HG03108 (cell line): ENCODE results near the gene MSTN.

Source experiments
- ATAC-seq: cut with Tn5 transposase; IDR thresholded peaks from one replicate; pipeline ENCODE4 v1.9.1; 2021; ENCODE audit warnings: moderate library complexity; ENCODE audit not compliant: unreplicated experiment

Gene MSTN

DNA sequence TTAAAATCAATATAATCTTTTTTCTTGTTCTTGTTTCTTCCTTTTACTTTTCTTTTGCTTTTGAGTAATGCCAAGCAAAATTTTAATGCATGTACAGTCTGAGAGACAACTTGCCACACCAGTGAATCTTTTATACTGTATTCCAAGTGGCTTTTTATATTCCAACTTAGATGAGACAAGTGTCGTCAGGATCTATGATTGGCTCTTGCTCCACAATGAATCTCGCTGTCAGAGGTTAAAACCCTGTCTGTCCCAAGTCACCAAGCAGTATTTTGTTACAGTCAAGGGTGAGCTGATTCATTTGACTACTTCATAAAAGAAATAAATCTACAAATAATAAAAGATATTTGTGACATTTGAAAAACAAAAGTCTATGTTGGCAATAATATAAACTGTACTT lies at the start of gene MSTN:
Gene MSTN, minus strand, starts transcription at position 129 of the 400 bp plus-strand sequence. CDS start 133 bp downstream, outside the sequence.
- ATAC-seq: no peak

DNA sequence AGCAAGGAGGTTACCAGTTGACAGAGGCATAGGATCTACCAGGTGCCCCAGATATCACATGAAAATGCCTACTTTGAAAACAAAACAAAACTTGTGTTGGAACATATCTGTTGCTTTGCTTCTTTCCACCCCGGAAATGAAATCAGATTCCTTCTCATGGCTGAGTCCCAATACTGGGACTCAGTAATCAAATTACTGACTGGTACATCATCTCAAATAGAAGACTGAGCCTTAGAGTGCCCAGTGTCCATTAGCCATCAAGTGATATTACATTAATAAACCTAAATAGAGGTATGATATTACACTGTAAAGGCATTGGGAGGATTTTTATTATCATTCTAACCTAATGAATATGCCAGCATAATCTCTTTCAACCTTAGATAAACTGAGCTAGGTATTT lies 48.6 kb upstream of the MSTN start:
- ATAC-seq: no peak

- ATAC-seq: no peak
Observed at GRCh38 chr2:190110699-190111098, 48.2 kb upstream of the MSTN start.

- ATAC-seq: no peak
Observed at GRCh38 chr2:190110131-190110530, 47.6 kb upstream of the MSTN start.

DNA sequence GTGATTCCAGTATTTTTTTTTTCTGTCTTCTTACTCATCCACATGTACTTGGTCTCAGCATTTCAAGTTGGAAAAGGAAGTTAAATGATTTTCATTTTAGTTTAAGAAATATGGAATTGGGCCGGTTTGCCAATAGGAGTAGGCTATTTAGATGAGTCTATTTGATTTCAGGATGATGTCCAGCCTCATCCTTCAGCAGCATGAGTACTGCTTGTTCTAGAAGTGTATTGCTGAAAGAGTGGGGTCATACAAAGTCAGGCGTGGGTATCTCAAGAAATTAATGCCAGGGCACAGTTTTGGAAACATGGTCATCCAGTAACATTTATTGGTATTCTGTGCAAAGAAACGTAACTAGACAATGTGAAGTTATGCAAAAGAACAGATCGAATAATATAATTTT lies 44.9 kb upstream of the MSTN start:
- no peak for ATAC-seq

GRCh38 chr2:190106783-190107182 lies 44.3 kb upstream of the MSTN start:
- ATAC-seq: no peak

DNA sequence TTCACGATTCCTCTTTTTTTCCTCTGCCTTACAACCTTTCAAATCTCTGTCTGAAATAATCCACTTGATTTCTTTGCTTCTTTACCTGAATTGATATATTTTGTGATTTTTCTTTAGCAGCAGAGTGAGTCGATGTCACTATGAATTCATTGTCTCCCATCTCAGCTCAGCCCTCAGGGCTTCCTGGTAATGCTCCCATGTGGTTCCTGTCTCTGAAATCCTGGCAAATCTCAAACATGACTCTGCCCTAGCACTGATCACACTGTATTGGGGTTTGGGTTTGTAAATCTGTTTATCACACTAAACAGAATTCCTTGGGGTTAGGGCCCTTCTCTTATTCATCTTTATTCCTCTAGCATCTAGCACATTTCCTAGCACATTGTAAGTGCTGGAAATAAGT lies 43.0 kb upstream of the MSTN start:
- no peak for ATAC-seq

DNA sequence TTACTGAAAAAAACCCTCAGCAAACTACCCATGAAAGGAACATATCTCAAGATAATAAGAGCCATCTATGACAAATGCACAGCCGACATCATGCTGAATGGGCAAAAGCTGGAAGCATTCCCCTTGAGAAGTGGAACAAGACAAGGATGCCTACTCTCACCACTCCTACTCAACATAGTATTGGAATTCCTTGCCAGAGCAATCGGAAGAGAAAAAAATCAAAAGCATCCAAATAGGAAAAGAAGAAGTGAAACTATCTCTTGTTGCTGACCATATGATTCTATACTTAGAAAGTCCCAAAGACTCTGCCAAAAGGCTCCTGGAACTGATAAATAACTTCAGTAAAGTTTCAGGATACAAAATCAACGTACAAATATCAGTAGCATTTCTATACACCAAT lies 40.6 kb upstream of the MSTN start:
- no peak for ATAC-seq

DNA sequence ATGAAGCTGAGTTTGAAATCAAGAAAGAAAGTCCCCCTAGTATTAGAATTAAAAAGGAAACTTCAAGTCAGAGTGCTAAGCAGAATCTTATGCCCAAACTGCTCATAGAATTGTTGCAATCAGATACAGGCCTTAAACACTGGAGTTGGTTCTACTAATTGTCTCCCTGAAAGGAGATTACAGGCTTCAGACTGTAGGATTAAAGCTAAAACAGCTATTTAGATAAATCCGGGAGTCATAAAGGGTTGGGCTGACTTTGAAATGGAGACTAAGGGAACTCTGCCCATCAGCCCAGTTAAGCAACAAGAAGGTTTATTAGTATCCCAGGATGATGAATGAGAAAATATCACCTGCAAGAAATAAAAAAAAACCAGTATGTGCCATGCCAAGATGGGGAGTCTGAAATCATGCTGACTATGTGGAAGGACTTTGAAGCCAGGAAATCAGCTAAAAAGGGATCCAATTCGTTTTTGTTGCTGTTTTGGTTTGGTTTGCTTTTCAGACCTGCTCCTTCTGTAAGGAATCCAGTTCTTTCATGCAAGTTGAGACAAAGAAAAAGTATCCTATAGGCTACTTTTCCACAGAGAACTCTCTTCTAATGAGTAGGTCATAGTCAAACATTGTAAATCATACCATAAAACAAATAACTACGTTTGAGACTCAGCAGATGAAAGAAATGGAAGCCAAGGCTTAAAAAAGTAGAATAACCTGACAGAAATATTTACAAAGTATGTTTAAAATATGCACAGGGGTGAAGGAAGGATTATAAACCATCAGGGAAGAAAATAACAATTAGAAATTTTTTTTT lies 37.6 kb upstream of the MSTN start:
- ATAC-seq: no peak

DNA sequence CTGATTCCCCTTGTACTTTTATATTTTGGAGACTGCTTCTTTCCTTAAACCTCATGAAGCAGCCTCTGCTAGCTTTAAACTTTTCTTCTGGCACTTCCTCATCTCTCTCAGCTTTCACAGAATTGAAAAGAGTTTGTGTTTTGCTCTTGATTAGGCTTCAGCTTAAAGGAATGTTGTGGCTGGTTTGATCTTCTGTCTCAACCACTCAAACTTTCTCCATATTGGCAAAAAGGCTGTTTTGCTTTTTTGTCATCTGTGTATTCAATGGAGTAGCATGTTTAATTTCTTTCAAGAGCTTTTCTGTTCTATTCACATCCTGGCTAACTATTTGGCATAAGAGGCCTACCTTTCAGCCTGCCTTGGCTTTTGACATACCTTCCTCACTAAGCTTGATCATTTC lies 36.3 kb upstream of the MSTN start:
- ATAC-seq: no peak

DNA sequence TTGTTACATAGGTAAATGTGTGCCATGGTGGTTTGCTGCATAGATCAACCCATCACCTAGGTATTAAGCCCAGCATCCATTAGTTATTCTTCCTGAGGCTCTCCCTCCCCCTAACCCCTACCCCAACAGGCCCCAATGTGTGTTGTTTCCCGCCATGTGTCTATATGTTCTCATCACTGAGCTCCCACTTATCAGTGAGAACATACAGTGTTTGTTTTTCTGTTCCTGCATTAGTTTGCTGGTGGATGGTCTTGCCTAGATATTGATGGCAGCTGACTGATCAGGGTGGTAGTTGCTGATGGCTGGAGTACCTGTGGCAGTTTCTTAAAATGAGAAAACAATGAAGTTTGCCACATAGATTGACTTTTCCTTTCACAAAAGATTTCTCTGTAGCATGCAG lies 34.6 kb upstream of the MSTN start:
- no peak for ATAC-seq

- no peak for ATAC-seq
Observed at GRCh38 chr2:190094316-190094871, 31.9 kb upstream of the MSTN start.

GRCh38 chr2:190093793-190094192 lies 31.3 kb upstream of the MSTN start:
- ATAC-seq: no peak

DNA sequence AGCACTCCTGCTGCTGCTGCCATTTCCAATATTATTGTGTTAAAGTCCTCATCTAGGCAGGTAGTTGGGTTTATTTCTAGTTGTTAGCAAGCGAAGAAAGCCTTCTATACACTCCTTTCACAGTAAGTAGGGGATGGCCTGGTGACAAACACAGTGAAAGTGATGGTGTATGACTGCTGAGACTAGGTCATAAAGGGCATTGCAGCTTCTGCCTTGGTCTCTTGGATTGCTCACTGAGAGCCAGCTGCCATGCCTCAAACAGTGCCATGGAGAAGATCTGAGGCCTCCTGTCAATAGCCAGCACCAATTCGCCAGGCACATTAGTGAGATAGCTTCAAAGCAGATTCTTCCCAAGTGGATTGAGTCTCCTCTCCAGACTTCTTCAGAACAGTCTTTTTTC lies 27.6 kb upstream of the MSTN start:
- ATAC-seq: no peak

DNA sequence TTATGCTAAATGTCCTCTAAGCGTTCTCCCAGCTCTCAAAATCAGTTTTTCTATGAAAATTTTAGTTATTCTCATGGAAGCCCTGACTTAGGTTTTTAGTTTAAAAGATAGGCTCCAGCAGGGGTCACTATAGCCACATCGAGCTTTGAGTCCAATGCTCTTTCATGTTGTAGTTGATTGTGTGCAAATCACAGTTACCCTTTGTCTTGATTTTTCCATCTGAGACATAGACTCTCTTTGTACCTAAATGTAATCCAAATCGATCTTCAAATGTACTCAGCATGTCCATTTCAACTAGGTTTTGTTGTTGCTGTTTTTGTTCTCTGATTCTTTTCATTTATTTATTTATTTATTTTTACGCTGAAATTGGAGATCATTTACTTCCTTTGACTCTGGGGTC lies 26.4 kb upstream of the MSTN start:
- no peak for ATAC-seq

DNA sequence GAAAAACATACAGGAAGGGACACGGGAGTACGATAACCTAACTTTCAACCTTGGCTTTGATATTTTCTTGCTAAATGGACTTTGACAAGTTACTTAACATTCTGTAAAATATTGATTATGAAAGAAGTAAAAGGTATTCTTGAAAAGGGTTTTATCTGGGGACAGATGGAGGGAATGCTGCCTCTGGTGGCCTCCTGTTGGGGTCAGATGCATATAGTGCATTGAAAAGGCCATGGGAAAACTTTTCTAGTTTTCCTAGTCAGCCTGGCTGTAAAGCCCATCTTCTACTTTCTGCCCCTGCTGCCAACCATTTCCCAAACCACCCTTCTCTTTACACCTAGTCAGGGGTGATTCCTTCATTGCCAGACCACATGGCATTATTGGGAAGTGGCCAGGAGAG lies 22.2 kb upstream of the MSTN start:
- no peak for ATAC-seq

DNA sequence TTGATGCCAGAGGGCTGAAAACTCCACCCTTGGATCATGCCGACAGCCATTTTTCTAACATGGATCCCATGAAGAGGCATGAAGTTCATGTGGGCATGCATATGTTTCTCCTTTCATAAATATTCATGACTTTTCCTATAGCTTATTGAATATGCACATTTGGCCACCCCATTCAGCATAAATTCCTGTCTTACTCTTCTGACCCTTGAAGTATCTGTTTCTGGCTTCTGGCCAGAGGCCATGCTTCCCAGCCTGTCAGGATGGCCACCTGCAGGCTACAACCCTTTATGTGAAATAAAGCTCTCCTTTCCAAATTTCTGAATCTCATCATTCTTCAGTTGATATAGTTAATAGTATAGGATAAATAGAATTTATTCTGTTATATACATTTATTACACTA lies 19.6 kb upstream of the MSTN start:
- ATAC-seq: no peak

DNA sequence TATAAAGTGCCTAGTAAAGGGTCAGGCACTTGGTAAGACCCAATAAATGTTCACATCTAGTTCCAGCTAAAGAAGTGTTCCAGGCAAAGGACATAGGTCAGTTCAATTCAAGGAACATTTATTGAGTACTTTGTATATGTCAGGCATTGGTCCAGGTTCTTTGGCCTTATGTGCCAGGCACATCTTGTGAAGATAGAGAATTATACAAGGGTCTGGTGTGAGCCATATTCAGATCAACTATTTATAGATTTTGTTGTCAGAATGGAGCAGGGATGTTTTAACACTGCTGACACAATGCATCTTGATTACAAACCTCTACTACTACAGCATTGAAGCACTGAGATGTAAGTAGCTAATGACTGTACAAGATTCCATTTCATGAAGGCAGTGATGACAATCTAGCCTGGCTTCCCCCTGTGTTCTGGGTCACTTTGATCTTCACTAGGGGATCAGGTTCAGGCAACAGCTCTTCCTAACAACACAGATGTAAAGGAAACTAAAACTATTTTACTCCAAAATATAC lies 18.1 kb upstream of the MSTN start:
- ATAC-seq: no peak

GRCh38 chr2:190079160-190079559 lies 16.6 kb upstream of the MSTN start:
- no peak for ATAC-seq

- no peak for ATAC-seq
Observed at GRCh38 chr2:190075623-190076022, 13.1 kb upstream of the MSTN start.

DNA sequence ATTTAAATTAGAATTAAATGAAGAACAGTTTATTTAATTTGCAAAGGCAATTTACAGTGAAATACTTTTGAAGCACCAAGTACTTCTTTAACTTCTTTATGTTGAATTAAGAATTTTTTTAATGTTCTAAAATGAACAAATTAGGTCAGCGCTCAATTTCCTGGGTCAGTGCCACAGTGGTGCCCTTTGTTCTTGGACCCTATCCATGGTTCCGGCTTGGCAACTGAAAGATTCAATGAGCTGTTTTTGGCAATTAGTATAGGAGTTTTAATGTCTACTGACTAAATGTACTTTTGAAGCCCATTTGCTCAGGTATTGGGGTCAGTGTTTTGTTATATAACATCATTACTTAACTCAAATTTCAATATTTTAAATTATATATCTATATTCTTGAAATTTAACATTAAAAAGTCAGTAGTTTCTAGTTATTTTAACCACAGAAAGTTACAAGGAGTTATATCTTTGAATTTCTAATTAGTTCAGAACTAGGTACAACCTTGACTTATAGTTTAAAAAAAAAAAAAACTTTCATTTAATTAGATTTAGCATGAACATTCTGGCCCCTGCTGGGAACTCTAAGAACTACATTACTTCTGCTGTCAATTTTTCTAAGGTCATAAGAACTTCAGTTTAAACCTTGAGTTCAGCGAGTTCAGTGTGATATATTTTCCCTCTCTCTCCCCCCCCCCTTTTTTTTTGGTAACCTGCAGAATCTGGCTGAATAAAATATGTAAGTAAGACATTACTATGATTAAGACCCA lies 7.6 kb upstream of the MSTN start:
- peak; percentile 69 for ATAC-seq

DNA sequence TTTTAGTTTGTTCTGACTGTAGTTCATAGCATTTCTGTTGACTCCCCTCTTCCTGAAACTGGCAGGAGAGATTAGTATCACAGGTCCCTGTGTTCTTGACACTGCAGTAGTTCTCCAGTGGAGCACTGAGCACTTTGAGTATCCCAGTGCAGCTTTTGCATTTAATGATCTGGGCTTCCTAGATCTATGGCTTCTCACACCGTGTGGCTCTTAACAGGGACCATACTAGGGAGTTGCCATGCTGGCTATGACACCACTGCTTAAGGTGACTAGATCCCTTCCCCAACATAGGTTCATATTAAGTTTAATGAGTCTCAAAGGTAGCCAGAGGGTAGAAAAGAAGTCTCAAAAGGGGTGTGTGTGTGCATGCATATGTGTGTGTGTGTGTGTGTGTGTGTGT lies 6.2 kb upstream of the MSTN start:
- no peak for ATAC-seq
